GM19099 (cell line): ENCODE data around the gene KLRC4.

ENCODE experiments used
- POLR2A ChIP-seq: IDR thresholded peaks from 3 replicates; pipeline ENCODE4 v1.6.1; 2011; ENCODE audit warnings: low read depth; ENCODE audit not compliant: insufficient read length; ENCODE audit errors: extremely low read depth

KLRC4 gene

GRCh38 chr12:10365696-10366405 lies 43.7 kb downstream of the KLRC4 start:
- no peak for TF ChIP-seq POLR2A

- no peak for TF ChIP-seq POLR2A
Measured at GRCh38 chr12:10364815-10365622, 44.5 kb downstream of the KLRC4 start.

- TF ChIP-seq POLR2A, result peak; percentile 18
Measured at GRCh38 chr12:10363914-10364814, 45.4 kb downstream of the KLRC4 start.

- no peak for TF ChIP-seq POLR2A
Measured at GRCh38 chr12:10363658-10363913, 46.0 kb downstream of the KLRC4 start.

DNA sequence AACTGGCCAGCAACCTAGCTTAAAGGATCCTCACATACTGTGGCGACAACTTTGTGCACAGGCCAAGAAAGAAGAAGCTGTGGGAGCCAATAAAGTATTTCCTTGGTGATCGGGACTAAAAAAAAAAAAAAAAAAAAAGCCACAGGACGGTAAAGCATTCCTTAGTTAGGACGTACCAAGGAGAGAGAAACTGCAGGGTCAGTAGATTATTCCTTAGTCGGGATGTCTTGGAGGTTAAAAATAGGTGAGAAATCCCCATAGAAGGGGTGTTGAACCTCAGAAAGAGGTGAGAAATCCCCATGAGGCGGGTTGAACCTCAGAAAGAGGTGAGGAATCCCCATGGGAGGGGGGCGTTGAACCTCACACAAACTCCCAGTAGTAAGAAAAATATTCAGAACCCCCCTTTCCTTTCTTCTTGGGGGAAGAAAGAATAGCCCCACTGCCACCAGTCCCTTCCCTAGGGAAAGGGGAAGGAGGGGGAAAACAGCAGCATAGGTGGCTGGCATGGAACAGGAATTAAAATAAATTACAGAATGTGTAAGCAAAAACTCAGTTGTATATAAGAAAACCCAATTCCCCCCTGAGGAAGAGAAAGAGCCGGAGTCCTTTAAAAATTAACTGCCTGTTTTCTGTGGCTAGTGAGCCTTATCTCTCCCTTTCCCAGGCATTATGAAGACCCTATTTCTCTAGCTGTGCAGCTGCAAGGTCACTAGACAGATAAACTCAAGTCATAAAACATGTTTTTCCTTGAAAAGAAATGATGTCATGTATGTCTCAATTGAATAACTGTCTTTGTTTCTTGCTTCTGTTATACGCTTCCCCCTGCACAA lies 46.5 kb downstream of the KLRC4 start:
- no peak for TF ChIP-seq POLR2A

DNA sequence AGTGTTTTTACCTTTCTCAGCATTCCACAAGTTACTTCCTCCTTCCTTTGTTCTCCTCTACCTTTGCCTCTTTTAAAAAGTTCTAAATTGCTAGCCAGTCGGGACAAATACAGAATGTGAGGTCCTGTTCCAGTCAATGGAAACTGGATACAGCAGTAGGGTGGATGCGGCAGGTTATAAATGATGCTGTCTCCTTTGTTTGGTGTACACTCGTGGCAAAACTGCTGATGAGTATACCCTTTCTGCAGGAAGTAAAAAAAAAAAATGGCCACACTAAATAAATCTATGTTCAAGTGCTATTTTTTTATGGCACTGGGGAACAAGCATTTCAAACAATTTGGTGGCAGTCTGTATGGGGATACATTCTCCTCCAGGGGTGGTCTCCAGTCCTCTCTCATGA lies 47.2 kb downstream of the KLRC4 start:
- no peak for TF ChIP-seq POLR2A

- TF ChIP-seq POLR2A, result no peak
Measured at GRCh38 chr12:10361622-10362021, 47.9 kb downstream of the KLRC4 start.

GRCh38 chr12:10361084-10361483 lies 48.5 kb downstream of the KLRC4 start:
- no peak for TF ChIP-seq POLR2A

DNA sequence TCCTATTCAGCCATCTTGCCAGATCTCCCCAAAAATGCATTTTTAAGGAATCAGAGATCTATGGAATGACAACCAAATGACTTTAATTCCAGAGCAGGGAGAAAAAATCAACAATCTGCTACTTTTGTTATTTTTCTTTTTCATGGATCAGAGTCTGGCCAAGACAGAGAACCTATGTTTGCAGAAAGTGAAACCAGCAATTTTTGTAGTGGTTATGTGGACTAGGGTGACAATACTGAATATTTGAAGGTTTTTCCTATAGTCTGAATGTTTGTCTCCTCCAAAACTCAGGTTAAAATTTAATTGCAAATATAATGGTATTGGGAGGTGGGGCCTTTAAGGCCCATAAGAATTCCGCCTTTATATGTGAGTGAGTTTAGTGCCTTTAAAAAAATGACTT lies 50.6 kb downstream of the KLRC4 start:
- no peak for TF ChIP-seq POLR2A

- TF ChIP-seq POLR2A, result no peak
Measured at GRCh38 chr12:10358131-10358530, 51.4 kb downstream of the KLRC4 start.
